Adrenal gland (tissue), 5 donors: ENCODE results near the gene TAF13.

ENCODE experiments used
- CTCF ChIP-seq, 6 experiments: fragments of 450-650 bp in 4 of 6; fragments of 200-600 bp in 2 of 6; sonication (generic) in 1 of 6; IDR thresholded peaks; 1 replicate in 5 of 6; 2 replicates in 1 of 6; pipeline versions ENCODE4 v1.5.1 to v1.8.0; 2016 to 2021; ENCODE audit warnings: antibody characterized with exemption in 6 of 6, mild to moderate bottlenecking in 2 of 6, moderate library complexity in 1 of 6
- POLR2A ChIP-seq, 2 donors: fragments of 450-650 bp; IDR thresholded peaks; one replicate each; pipeline ENCODE4 v1.6.1; 2017; ENCODE audit warnings: antibody characterized with exemption in 2 of 2, mild to moderate bottlenecking in 2 of 2, moderate library complexity in 1 of 2
- donor health status: DM: no; HTN: no; CAD: no.

DNA sequence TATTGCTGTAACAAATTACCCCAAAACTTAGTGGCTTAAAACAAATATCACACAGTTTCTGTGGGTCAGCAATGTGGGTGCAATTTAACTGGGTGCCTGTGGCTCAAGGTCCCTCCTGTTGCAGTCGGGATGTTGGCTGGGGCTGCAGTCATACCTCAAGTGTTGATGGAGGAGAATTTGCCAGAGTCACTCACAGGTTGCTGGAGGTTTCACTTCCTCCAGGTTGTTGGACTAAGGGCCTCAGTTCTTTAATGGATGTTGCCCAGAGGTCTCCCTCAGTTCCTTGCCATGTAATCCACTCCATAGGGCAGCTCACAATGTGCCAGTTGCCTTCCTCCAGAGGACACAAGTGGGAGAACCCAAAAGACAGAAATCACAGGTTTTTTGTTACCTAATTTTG lies 2.5 kb upstream of the TAF13 start:
- TF ChIP-seq CTCF (IDR thresholded peaks at IDR 0.05) = no peak
- TF ChIP-seq POLR2A (IDR thresholded peaks at IDR 0.05) = no peak
